Smooth muscle cell (in vitro differentiated cells): Measurements from ENCODE around the gene NCBP2L. TPM values are rescaled to one million over a fixed set of nuclear protein-coding genes. Genes with fewer than 3 reads are reported as not detected.
A peak's percentile ranks its signal among the peaks of the same experiment; 100 is the strongest.

Experiments
- DNase-seq: peaks from one replicate; lab custom pipeline; 2025; ENCODE audit not compliant: unreplicated experiment; lab: John Stamatoyannopoulos, UW
- H2AFZ ChIP-seq: fragments of 200-600 bp; sonication (generic); 2 replicates; pipeline ENCODE4 v1.6.0; 2016; ENCODE audit warnings: antibody characterized with exemption, low read depth, mild to moderate bottlenecking
- H3F3A ChIP-seq: fragments of 200-600 bp; sonication (generic); 2 replicates; pipeline ENCODE4 v1.6.0; 2017; ENCODE audit warnings: antibody characterized with exemption, low read depth
- H3K27ac ChIP-seq: fragments of 200-600 bp; sonication (generic); 2 replicates; pipeline ENCODE4 v1.5.1; 2016; ENCODE audit warnings: low read depth, mild to moderate bottlenecking
- H3K27me3 ChIP-seq: fragments of 200-600 bp; sonication (generic); 2 replicates; pipeline ENCODE4 v1.6.1; 2016; ENCODE audit warnings: low read depth, mild to moderate bottlenecking
- H3K36me3 ChIP-seq: fragments of 200-600 bp; sonication (generic); 2 replicates; pipeline ENCODE4 v1.5.1; 2016; ENCODE audit warnings: low read depth
- H3K4me1 ChIP-seq: fragments of 200-600 bp; sonication (generic); 2 replicates; pipeline ENCODE4 v1.5.1; 2016; ENCODE audit warnings: low read depth
- H3K4me2 ChIP-seq: fragments of 200-600 bp; sonication (generic); 2 replicates; pipeline ENCODE4 v1.6.0; 2016; ENCODE audit warnings: mild to moderate bottlenecking
- H3K4me3 ChIP-seq: fragments of 200-600 bp; sonication (generic); 2 replicates; pipeline ENCODE4 v1.5.1; 2016; ENCODE audit warnings: mild to moderate bottlenecking
- H3K79me2 ChIP-seq: fragments of 200-600 bp; sonication (generic); 2 replicates; pipeline ENCODE4 v1.6.0; 2016; ENCODE audit warnings: low read depth, mild to moderate bottlenecking
- H3K9ac ChIP-seq: fragments of 200-600 bp; sonication (generic); 2 replicates; pipeline ENCODE4 v1.6.0; 2016; ENCODE audit warnings: low read depth
- H3K9me3 ChIP-seq: fragments of 200-600 bp; sonication (generic); replicated peaks from 2 replicates; pipeline ENCODE4 v1.5.1; 2016; ENCODE audit warnings: low read depth
- H4K20me1 ChIP-seq: fragments of 200-600 bp; sonication (generic); 2 replicates; pipeline ENCODE4 v1.6.0; 2016; ENCODE audit warnings: low read depth
- CTCF ChIP-seq: fragments of 200-600 bp; sonication (generic); IDR thresholded peaks from 2 replicates; pipeline ENCODE4 v1.5.1; 2017; ENCODE audit warnings: borderline replicate concordance, mild to moderate bottlenecking, antibody characterized with exemption; ENCODE audit not compliant: insufficient read depth, poor library complexity, severe bottlenecking
- WGBS: methylation state at CpG from one replicate; pipeline ENCODE4 v1.1.7; 2016; ENCODE audit warnings: low lambda C conversion rate; 5-methylcytosine and 5-hydroxymethylcytosine counted together
- polyA plus RNA-seq: library from polyadenylated mRNA; unstranded; fragments of >200 nt; fragmentation: Nextera tagmentation; extraction: Ambion mirVana; gene quantifications from 2 replicates; pipeline ENCODE4 v1.2.1, GENCODE V29; 2016
- total RNA-seq: library from RNA; depleted of rRNA; stranded (reverse); fragments of >200 nt; gene quantifications from 2 replicates; pipeline ENCODE4 v1.2.3, GENCODE V29; 2014

NCBP2L gene
- total and polyA plus RNA-seq, 2 experiments from 2014 or later = not detected

GRCh38 chrX:107738768-107739167, 38.8 kb upstream of the NCBP2L start:
- DNase-seq = no peak
- H2AFZ ChIP-seq = no peak overlapping the region
- WGBS = over 99% methylated on average over 8 of the region's 8 CpGs
- H3K27ac ChIP-seq = no peak overlapping the region
- no peak overlapping the region for H3K4me3 ChIP-seq
- H3K4me2 ChIP-seq = no peak overlapping the region
- H3K27me3 ChIP-seq = no peaks in the 10 kb centered on the region
- H3K4me1 ChIP-seq = peaks cover 6% of the 10 kb centered on the region
- H3K9me3 ChIP-seq = no peaks in the 10 kb centered on the region
- no peaks in the 10 kb centered on the region for H3F3A ChIP-seq
- no peaks in the 10 kb centered on the region for H3K36me3 ChIP-seq
- no peaks in the 10 kb centered on the region for H4K20me1 ChIP-seq
- H3K9ac ChIP-seq = no peak overlapping the region
- TF ChIP-seq CTCF = no peak
- no peaks in the 10 kb centered on the region for H3K79me2 ChIP-seq

DNA sequence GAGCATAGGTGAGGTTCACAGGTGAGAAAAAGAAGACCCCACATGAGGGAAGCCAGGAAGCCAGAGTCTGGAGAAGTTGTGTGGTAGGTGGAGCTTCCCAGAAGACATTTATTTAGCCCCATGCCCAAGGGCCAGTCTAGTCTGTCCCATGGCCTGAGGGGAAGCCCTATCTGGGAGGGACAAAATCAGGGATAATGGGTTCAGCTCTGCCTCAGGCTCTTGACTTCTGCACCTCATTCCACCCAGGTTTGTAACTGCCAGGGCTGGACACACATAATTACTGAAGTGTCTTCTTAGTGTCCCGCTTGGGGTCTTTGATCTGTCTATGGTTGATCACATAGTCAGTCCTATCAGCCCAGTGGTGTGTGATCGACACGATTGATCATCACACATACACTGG, 38.0 kb upstream of the NCBP2L start:
- no peaks in the 10 kb centered on the region for H3K36me3 ChIP-seq
- DNase-seq = no peak
- no peaks in the 10 kb centered on the region for H3K9me3 ChIP-seq
- no peak overlapping the region for H3K27ac ChIP-seq
- H3K79me2 ChIP-seq = no peaks in the 10 kb centered on the region
- H3K4me1 ChIP-seq = peaks cover 6% of the 10 kb centered on the region
- no peaks in the 10 kb centered on the region for H4K20me1 ChIP-seq
- H3F3A ChIP-seq = no peaks in the 10 kb centered on the region
- no peak overlapping the region for H3K4me2 ChIP-seq
- H3K9ac ChIP-seq = no peak overlapping the region
- no peak overlapping the region for H2AFZ ChIP-seq
- 98% methylated on average over 3 of the region's 3 CpGs for WGBS
- H3K27me3 ChIP-seq = no peaks in the 10 kb centered on the region
- no peak for TF ChIP-seq CTCF
- H3K4me3 ChIP-seq = no peak overlapping the region

DNA sequence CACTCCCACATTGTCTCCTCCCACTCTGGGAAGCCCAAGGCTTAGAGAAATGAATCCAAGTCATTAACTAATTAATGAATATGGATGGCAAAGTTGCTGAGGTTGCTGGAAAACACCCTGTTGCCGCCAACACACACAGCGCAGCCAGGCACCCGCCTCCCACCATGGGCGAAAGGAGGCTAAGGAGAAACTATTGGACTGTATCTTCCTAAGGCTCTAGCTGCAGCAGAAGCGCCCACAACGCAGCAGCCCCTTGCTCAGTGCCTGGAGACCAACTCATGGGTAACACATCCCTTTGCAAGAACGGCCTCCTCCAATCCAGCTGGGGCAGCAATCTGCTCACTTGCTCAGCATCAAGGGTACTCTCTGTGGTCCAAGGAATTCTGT, 36.1 kb upstream of the NCBP2L start:
- TF ChIP-seq CTCF = no peak
- no peak for DNase-seq
- 70% methylated on average over 7 of the region's 7 CpGs for WGBS

GRCh38 chrX:107742700-107743191, 34.8 kb upstream of the NCBP2L start:
- 57% methylated on average over 23 of the region's 23 CpGs for WGBS
- peaks cover 15% of the 10 kb centered on the region for H3K4me1 ChIP-seq
- H4K20me1 ChIP-seq = no peaks in the 10 kb centered on the region
- peak overlapping the region; percentile 43 for H3K4me3 ChIP-seq
- DNase-seq = no peak
- H3K79me2 ChIP-seq = no peaks in the 10 kb centered on the region
- H3F3A ChIP-seq = no peaks in the 10 kb centered on the region
- no peaks in the 10 kb centered on the region for H3K36me3 ChIP-seq
- no peak for TF ChIP-seq CTCF
- H3K9me3 ChIP-seq = no peaks in the 10 kb centered on the region
- peak overlapping the region; percentile 67 for H3K27ac ChIP-seq
- H3K4me2 ChIP-seq = peak overlapping the region; percentile 83
- H2AFZ ChIP-seq = peak overlapping the region; percentile 78
- H3K9ac ChIP-seq = no peak overlapping the region
- no peaks in the 10 kb centered on the region for H3K27me3 ChIP-seq

More for the DNA sequence above, 36.1 kb upstream of the NCBP2L start:
- Histone ChIP-seq H2AFZ (no peak overlapping the region), H3K4me1 (peaks cover 6% of the 10 kb centered on the region), H3K27me3 (no peaks in the 10 kb centered on the region), H3K27ac (no peak overlapping the region), H3K79me2 (no peaks in the 10 kb centered on the region), H3K36me3 (no peaks in the 10 kb centered on the region), H3K4me3 (peak overlapping the region; percentile 43), H4K20me1 (no peaks in the 10 kb centered on the region), H3K9me3 (no peaks in the 10 kb centered on the region), H3F3A (no peaks in the 10 kb centered on the region), H3K9ac (no peak overlapping the region), H3K4me2 (peak overlapping the region; percentile 83)
